BLaER1 treated with 17β-estradiol and CSF1 and Interleukin-3, amounts not matched to agents 10 nM and 100 nM (cell line): Measurements from ENCODE around the gene GULP1.
"Not testable (repeated sequence)": the region's sequence is repeated elsewhere in the genome, so short reads cannot be mapped to it uniquely, and the experiment has no call there.

Experiments used
- H3K27ac ChIP-seq, 11 experiments: shearing (Covaris generic); formaldehyde crosslinking; 2 replicates each; pipeline ENCODE4 v1.8.1; 2022
- H3K27me3 ChIP-seq, 11 experiments: shearing (Covaris generic); formaldehyde crosslinking; 2 replicates each; pipeline ENCODE4 v1.8.1; 2022
- H3K36me3 ChIP-seq, 11 experiments: shearing (Covaris generic); formaldehyde crosslinking; 2 replicates each; pipeline ENCODE4 v1.8.1; 2022
- H3K4me1 ChIP-seq, 10 experiments: shearing (Covaris generic); formaldehyde crosslinking; 2 replicates each; pipeline ENCODE4 v1.8.1; 2022
- H3K4me2 ChIP-seq, 11 experiments: shearing (Covaris generic); formaldehyde crosslinking; 2 replicates each; pipeline ENCODE4 v1.8.1; 2022
- H3K4me3 ChIP-seq, 10 experiments: shearing (Covaris generic); formaldehyde crosslinking; 2 replicates each; pipeline ENCODE4 v1.8.1; 2022
- H3K9ac ChIP-seq, 11 experiments: shearing (Covaris generic); formaldehyde crosslinking; 2 replicates each; pipeline ENCODE4 v1.8.1; 2022
- H3K9me3 ChIP-seq, 11 experiments: shearing (Covaris generic); formaldehyde crosslinking; replicated peaks in 1 of 11; 2 replicates each; pipeline ENCODE4 v1.8.1; 2022
- H4K20me1 ChIP-seq, 11 experiments: shearing (Covaris generic); formaldehyde crosslinking; 2 replicates each; pipeline ENCODE4 v1.8.1; 2022
- Cebpa-rat ChIP-seq, 11 experiments: shearing (Covaris generic); IDR thresholded peaks; 2 replicates each; pipeline ENCODE4 v1.8.1; 2022

Gene GULP1

DNA sequence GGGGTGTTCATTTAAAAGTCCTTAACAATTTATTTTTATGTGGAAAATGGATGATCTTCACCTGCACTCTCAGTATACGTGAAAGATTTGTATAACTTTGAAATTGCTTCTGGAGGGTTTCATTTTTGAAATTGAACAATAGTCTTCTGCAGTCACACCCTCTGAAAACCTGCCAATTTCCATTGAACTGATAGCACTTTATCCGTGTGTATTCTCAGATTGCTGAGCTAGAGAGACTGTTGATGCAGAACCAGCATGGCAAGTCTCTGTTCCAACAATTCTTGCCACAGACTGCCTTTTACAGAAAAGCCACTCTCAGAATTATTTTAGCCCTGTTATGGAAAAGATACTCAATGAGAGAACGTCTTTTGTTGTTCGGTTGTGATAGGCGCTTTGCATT, 6.6 kb upstream of the GULP1 start:
- no peaks in the 10 kb centered on the region for H4K20me1 ChIP-seq
- no peak overlapping the region for H3K27ac ChIP-seq
- no peaks in the 10 kb centered on the region for H3K36me3 ChIP-seq
- no peaks in the 10 kb centered on the region for H3K27me3 ChIP-seq
- H3K9me3 ChIP-seq: no peaks in the 10 kb centered on the region; a peak in 1 of 22 replicates
- TF ChIP-seq Cebpa-rat (IDR thresholded peaks at IDR 0.05): no peak
- H3K4me1 ChIP-seq: no peaks in the 10 kb centered on the region
- no peak overlapping the region for H3K4me3 ChIP-seq
- no peak overlapping the region for H3K9ac ChIP-seq
- H3K4me2 ChIP-seq: no peak overlapping the region

DNA sequence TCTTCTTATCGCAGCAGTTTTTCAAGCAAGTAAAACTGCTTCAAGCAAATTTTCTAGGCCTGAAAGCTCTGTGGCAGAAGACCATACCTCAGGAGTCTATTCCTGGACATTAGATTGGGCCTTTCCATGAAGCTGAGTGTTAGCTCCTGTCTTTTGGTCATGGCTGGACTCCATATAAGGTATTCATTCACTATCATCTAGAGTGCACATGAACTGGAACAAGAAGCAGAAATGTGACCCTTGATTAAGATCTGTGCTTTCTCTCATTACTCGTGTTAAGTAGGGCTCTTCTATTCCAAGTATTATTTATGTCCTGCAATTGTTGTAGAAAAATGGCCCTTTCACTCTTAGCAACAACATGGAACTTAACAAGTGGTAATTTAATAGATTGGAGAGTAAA, 5.9 kb upstream of the GULP1 start:
- H3K36me3 ChIP-seq: no peaks in the 10 kb centered on the region
- peaks cover 0 to under 1% (median 0%) of the 10 kb centered on the region in 11 experiments; a peak in 1 of 22 replicates for H3K27me3 ChIP-seq
- TF ChIP-seq Cebpa-rat (IDR thresholded peaks at IDR 0.05): no peak
- no peaks in the 10 kb centered on the region; a peak in 1 of 22 replicates for H3K9me3 ChIP-seq
- no peak overlapping the region for H3K4me3 ChIP-seq
- no peak overlapping the region for H3K4me2 ChIP-seq
- no peaks in the 10 kb centered on the region for H4K20me1 ChIP-seq
- H3K27ac ChIP-seq: no peak overlapping the region
- no peaks in the 10 kb centered on the region for H3K4me1 ChIP-seq
- H3K9ac ChIP-seq: no peak overlapping the region

DNA sequence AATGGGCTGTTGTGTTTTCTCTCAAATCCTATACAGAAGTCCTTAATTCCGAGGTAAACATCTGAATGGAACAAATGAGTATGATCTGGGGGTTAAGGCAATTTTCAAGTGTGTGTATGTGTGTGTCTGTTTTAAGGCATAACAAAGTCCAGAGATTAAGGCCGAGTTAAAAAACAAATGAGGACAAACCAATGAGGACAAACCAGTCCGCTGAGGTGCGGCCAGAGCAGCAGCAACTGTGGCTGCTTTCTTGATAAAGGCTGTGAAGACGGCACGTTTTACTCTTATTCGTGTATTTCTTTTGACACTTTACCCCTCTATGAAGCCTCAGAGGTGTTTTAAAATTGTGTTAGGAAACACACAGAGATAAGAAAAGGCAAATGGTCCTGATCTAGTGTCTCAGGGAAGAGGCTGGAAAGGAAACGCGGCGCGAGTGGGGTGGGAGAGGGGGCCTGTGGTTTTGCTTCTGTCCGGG, 495 bp upstream of the GULP1 start:
- Histone ChIP-seq H3K9ac (no peak overlapping the region), H4K20me1 (no peaks in the 10 kb centered on the region), H3K27ac (no peak overlapping the region), H3K4me3 (no peak overlapping the region), H3K27me3 (peaks cover 7 to 15% (median 9%) of the 10 kb centered on the region in 11 experiments; a peak in 14 of 22 replicates), H3K4me2 (0 out of 22 replicates have a peak overlapping the region, but pooled peaks of 1 of the 11 experiments have one; percentile 26), H3K4me1 (no peaks in the 10 kb centered on the region), H3K36me3 (no peaks in the 10 kb centered on the region), H3K9me3 (peaks cover 17 to 24% (median 21%) of the 10 kb centered on the region in 11 experiments)
- no peak for TF ChIP-seq Cebpa-rat (IDR thresholded peaks at IDR 0.05)

DNA sequence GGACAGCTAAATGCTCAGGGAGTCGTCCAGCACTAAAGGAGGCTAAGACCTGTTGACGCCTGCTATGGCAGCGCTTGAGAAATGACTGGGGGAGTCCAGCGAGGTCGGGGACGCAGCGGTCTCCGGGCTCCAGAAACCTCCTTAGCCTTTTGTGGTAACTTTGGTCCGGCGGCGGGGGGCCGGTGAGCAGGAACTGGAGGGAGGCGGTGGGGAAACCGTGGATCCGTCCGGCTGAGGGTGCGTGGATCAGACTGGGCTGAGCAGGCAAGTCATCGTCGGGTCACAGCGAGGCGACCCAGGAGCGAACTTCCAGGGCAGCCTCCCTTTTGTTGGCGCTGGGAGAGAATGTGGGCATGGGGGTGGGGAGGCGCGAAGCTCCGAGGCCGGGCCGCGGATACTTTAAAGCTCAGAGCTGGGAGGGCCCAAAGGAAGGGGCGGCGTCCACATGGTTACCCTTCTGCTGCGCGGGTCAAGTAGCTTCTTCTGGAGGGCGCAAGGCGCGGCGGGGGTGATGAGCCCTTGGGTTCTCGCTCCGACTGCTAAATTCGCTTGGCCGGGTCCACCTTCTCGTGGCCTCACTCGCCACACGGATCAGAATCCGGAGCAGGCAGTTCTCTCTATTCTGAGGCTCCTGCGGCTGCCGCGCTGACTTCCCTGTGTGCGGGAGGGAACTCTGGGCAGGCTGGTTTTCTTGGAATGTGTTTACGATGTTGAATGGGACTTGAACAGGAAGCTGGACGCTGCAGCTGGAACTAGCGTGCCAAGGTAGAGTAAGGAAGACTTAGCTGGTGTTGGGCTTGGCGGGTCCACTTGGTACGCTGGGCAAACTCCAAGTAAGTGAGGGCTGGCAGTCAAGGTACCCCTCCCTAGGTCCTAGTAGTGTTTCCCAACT, 920 bp downstream of the GULP1 start:
- H3K27ac ChIP-seq: no peak overlapping the region
- H3K4me3 ChIP-seq: no peak overlapping the region; a peak in 1 of 20 replicates
- no peak overlapping the region for H3K9ac ChIP-seq

DNA sequence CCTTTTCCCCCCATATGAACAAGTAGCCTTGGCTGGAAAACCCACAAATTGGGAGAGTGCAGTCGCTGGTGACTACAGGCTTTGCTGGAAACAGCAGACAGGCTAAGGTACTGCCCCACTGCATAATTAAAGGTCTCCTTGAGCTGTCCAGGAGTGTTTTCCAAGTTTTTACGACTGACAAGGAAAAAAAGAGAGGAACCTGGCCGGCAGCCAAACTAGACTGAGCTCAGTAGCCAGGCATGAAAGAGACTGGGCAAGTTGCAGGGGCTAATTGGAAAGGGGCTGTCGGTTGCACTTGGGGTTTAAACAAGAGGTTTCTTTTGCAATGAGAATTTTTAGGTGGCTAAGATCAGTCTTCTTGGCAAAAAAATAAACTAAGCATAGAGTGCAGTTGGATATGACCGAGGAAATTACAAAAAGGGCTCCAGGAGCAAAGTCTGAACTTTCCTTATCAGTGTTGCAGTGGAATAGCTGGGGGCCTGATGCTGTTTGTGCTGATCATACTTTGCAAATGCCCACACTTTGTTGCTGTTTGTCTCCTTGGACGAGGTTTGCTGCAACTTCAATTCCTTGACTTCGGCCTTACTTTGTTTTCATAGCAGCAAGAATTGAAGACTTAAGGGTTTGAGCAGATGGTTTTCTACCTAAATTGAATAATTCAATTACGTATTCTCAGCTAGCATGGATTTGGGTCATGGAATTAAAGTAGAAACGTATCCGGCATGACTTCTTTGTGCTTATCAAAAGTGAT, 2.1 kb downstream of the GULP1 start:
- H3K27me3 ChIP-seq: peaks cover 7 to 15% (median 9%) of the 10 kb centered on the region in 11 experiments; a peak in 14 of 22 replicates
- no peak overlapping the region for H3K9ac ChIP-seq
- no peak overlapping the region for H3K27ac ChIP-seq
- H3K4me3 ChIP-seq: no peak overlapping the region
- H3K4me1 ChIP-seq: no peaks in the 10 kb centered on the region
- no peaks in the 10 kb centered on the region for H4K20me1 ChIP-seq
- peaks cover 17 to 24% (median 21%) of the 10 kb centered on the region in 11 experiments for H3K9me3 ChIP-seq
- no peak for TF ChIP-seq Cebpa-rat (IDR thresholded peaks at IDR 0.05)
- no peak overlapping the region for H3K4me2 ChIP-seq
- H3K36me3 ChIP-seq: no peaks in the 10 kb centered on the region

More for the DNA sequence above, 920 bp downstream of the GULP1 start:
- H3K27me3 ChIP-seq: peaks cover 7 to 15% (median 9%) of the 10 kb centered on the region in 11 experiments; a peak in 14 of 22 replicates
- no peak for TF ChIP-seq Cebpa-rat (IDR thresholded peaks at IDR 0.05)
- no peaks in the 10 kb centered on the region for H3K36me3 ChIP-seq
- H4K20me1 ChIP-seq: no peaks in the 10 kb centered on the region
- no peak overlapping the region for H3K4me2 ChIP-seq
- H3K9me3 ChIP-seq: peaks cover 17 to 24% (median 21%) of the 10 kb centered on the region in 11 experiments
- H3K4me1 ChIP-seq: no peaks in the 10 kb centered on the region

DNA sequence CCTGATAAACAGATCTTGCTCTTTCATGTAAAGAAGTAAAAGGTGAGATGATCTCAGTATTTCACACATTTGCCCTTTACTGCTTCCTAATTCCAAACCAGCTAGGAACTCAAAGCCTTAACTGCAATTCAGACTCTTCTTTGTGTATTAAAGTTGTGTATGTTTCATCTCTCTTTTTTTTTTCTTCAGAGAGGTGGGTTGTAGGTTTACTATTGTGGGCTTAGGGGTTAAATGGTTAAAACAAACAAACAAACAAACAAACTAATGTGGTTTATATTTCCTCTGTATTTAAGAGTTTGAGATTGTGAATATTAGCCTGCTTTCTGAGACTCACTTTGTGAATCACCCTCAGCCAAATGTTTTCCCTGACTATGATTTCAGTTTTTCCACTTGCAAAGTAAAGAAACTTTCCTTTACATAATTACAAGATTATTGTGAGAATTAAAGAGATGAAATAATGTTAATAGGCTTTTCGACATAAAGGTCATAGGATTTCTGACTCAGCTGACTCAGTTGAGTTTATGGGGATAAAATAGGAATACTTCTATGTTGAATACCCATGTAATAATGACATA, 2.8 kb downstream of the GULP1 start:
- peaks cover 7 to 15% (median 9%) of the 10 kb centered on the region in 11 experiments; a peak in 14 of 22 replicates for H3K27me3 ChIP-seq
- no peak overlapping the region for H3K9ac ChIP-seq
- H3K36me3 ChIP-seq: no peaks in the 10 kb centered on the region
- TF ChIP-seq Cebpa-rat (IDR thresholded peaks at IDR 0.05): no peak
- H3K27ac ChIP-seq: no peak overlapping the region
- H3K4me1 ChIP-seq: no peaks in the 10 kb centered on the region
- H4K20me1 ChIP-seq: no peaks in the 10 kb centered on the region
- H3K4me3 ChIP-seq: no peak overlapping the region
- H3K4me2 ChIP-seq: no peak overlapping the region
- H3K9me3 ChIP-seq: peaks cover 17 to 24% (median 21%) of the 10 kb centered on the region in 11 experiments

DNA sequence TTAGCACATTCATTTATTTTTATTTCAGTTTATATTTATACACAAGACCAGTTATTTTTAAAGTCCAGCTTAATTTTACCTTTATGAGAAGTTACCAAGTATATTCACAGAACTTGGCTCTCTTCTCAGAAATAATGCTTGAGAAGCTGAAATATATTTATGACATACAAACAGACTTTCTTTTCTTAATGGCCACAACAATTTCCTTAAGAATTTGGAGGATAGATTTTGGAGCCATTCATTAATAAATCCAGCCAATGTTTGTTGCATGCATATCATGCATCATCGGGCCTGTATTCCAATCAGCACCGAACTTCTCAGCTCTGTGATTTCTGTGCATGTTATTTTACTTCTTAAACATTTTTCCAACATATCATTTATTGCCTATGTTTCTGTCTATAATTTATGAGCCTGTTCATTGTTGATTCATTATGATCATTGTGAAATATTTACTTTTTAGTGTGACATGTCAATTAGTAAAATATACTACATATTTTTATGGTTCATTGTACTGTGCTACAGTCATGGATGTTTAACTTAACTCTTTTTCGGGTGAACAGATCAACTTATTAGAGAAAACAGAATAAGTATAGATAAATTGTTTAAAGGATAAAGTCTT, 3.5 kb downstream of the GULP1 start:
- Histone ChIP-seq H3K4me3 (no peak overlapping the region), H3K9me3 (peaks cover 17 to 24% (median 21%) of the 10 kb centered on the region in 11 experiments), H3K27me3 (peaks cover 7 to 15% (median 9%) of the 10 kb centered on the region in 11 experiments; a peak in 14 of 22 replicates), H3K27ac (no peak overlapping the region), H3K9ac (no peak overlapping the region), H3K36me3 (no peaks in the 10 kb centered on the region), H3K4me2 (no peak overlapping the region), H3K4me1 (no peaks in the 10 kb centered on the region), H4K20me1 (no peaks in the 10 kb centered on the region)
- TF ChIP-seq Cebpa-rat (IDR thresholded peaks at IDR 0.05): no peak

DNA sequence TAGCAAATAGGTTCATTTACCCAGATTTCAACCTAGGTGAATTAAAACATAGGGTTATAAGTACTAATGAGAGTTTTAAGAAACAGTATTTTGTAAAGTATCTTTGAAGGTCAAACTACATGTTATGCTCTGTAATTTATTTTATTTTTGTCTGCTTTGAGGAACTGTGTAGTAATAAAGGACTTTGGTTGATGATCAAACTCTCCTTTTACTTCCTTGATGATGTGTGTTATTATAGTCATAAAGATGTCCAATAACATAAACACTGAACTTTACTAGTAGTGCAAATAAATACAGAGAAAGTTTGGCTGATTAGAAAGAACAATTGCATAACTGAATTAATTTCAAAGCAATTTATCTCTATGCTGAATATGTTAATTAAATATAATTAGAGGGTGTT, 6.3 kb downstream of the GULP1 start:
- H3K27ac ChIP-seq: no peak overlapping the region
- H4K20me1 ChIP-seq: no peaks in the 10 kb centered on the region

DNA sequence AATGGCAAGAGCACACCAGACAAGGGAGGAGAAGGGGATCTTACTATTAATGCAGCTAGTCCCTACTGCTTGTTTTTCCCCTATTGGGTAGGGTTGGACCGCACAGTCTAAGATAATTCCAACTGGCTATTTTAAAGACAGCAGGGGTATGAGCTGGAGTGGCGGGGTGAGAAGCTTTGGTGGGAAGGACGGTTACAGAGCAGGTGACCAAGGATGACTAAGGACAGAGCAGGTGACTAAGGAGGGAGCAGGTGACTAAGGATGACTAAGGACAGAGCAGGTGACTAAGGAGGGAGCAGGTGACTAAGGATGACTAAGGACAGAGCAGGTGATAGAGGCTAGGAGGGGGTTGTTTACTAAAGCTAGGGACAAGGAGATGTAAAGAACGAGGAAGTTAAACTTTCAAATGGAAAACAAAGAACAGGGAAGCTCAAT, 7.3 kb downstream of the GULP1 start:
- H3K9me3 ChIP-seq, H3K4me3 ChIP-seq, H3K27ac ChIP-seq, H3K27me3 ChIP-seq, H3K36me3 ChIP-seq, H3K4me1 ChIP-seq, H3K4me2 ChIP-seq, H3K9ac ChIP-seq, H4K20me1 ChIP-seq: not testable (repeated sequence)

More for the DNA sequence above, 6.3 kb downstream of the GULP1 start:
- H3K4me2 ChIP-seq: no peak overlapping the region
- H3K9ac ChIP-seq: no peak overlapping the region
- H3K27me3 ChIP-seq: no peaks in the 10 kb centered on the region
- no peaks in the 10 kb centered on the region for H3K4me1 ChIP-seq
- no peak for TF ChIP-seq Cebpa-rat (IDR thresholded peaks at IDR 0.05)
- no peaks in the 10 kb centered on the region for H3K36me3 ChIP-seq
- no peak overlapping the region for H3K4me3 ChIP-seq
- H3K9me3 ChIP-seq: peaks cover 0 to 5% (median 2%) of the 10 kb centered on the region in 11 experiments; a peak in 16 of 22 replicates
